Raji (cell line): Measurements from ENCODE around the gene CPNE4.

Experiments used
- POLR2A ChIP-seq: IDR thresholded peaks from 2 replicates; pipeline ENCODE4 v1.6.1; 2011; ENCODE audit warnings: low read depth, low read length, control low read depth; ENCODE audit not compliant: insufficient read depth

The CPNE4 gene

DNA sequence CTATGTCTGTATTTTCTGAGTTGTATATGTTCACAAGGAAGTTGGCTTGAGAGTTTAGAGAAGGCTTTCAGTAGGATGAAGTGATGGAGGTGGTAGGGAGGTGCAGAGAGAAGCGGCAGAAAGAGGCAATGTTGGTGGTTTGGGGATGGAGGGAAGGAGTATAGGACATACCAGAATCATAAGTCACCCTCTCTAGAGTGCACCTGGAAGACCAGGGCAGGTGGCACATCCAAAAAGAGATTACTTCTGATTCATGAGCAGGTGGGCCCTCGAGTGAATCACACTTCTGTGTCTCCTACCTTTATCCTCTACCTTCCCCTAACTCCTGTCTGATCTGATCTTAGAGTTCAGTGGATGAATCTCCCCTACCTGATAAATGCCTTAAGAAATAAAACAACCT, 490.3 kb downstream of the CPNE4 start:
- TF ChIP-seq POLR2A: no peak

DNA sequence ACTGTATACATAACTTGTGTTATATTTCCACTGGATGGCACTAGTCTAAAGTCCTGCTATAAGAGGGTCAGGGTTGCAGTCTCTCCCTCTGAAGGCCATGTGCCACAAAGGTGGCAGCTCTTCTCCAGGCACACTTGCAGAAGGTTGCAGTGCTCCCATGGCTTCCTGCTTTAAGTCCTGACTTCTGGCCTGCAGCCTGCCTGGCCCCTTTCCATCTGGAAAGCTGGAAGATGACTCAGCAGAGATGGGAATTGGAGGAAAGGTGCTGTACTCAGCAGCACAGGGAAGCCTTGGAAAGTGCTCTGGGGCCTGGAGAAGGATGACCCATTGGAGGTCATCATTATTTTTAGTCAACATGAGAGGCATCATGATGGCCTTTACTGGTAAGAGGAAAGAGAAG, 491.1 kb downstream of the CPNE4 start:
- TF ChIP-seq POLR2A: no peak

DNA sequence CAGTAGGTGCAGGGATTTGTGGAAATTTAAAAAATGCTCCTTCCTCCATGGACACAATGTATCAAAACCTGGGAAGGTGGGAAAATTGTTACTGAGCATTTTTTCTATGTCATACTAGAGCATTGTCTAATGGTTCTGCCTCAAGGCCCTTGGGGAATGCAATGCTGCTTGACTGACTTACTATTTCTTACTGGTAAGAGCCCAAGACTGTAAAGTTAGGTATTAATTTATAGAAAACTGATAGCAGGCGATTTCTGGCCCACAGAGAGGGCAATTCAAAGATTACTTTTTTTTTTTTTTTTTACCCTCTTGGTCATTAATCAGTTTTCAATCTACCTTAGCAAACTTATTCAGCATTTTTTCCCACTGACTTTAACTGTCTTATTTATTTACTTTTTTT, 493.5 kb downstream of the CPNE4 start:
- no peak for TF ChIP-seq POLR2A

DNA sequence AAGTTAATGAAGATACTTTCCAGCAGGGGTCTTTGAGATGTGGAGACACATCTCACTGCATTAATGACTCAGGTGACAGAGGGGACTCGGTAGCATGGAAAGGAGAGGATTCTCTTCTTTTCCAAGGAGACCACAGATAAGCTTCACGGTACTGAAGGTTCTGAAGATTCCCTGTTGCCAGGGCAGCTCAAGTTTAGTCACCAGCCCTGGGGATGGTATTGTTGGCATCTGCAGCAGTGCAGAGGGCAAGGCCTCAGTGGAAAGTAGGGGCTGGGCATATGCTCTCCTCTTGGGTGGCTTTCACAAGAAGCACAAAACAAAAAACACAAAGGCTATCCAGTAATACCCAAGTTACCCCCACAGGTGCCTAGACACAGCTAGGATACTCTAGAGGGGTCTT, 494.0 kb downstream of the CPNE4 start:
- no peak for TF ChIP-seq POLR2A

DNA sequence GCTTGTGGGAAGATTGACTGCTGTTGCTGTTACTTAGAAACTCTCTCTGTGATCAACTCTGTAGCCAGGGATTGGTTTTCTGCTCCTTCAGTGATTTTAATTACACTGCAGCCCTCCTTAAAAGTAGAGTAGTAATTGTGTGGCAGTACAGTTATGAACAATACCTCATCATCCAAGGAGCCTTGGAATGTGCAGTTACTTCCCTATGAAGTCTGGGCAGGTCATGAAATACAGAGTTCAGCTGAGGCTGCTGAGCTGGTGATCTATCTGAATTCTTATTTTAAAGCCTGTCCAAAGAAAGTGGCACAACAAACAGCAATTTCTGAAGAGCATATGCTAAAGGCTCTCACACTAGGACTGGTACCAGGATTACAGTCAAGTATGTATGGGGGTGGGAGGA, 494.7 kb downstream of the CPNE4 start:
- TF ChIP-seq POLR2A: no peak

DNA sequence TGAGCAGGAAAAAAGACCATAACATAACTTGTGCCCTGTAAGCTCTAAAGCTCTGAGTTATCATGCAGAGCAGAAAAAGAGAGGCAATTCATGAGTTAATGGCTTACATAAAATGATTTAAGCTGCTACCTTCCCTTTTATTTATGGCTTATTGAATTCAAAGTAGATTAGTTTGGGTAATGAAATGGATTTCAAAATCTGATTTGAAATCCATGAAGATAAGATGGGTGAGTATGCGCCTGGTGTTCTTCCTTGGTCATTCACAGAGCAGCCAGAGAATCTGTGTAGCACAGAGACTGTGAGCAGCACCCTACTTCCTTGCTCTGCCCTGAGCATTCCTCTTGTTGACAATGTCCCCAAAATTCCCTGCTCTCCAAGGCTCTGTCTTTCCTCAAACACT, 495.8 kb downstream of the CPNE4 start:
- no peak for TF ChIP-seq POLR2A

DNA sequence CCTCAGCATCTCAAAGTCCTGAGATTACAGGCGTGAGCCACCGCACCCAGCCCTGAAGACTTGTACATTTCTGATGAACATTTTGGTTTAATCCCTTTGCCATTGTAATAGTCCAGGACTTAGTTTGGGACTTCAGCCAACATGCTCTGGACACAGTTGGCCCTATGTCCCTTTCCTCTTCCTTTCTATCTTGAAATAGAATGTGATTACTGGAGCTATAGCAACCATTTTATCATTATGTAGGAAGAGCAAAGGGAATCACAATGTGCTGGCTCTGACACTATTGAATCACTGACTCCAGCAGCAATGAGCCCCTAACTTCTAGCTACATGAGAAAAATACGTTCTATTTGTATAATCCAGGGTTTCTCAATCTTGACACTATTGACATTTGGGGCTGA, 497.3 kb downstream of the CPNE4 start:
- no peak for TF ChIP-seq POLR2A

DNA sequence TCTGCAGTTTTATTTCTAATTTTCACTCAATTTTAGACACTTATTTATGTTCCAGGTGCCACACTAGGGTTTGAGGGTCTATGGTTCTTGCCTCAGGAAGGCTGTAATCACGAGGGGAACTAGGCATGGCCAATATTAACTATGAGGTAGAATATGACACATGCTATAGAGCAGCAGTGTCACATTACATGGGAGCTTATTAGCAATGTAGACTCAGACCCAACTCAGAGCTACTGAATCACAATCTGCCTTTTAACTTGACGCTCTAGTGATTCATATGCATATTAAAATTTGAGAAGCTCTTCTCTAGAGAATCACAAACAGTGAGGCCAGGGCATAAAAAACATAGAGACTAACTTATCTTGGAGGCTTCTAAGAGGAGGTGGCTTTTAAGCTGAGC, 499.2 kb downstream of the CPNE4 start:
- TF ChIP-seq POLR2A: no peak

DNA sequence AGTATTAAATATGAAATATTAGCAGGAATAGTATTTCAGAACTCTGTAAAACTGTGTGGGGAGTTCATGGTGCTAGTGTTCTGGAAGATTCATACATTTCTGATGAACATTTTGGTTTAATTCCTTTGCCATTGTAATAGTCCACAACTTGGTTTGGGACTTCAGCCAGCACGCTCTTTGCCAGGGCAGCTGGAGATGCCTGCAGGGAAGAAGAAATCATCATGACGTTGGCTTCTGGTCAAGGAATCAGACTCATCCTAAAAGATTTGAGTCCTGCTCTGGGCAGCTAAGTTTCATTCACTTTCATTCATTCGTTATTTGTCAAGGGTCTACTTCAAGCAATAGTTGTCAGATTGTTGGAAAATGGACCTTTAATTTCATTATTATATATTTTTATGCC, 499.7 kb downstream of the CPNE4 start:
- TF ChIP-seq POLR2A: no peak

DNA sequence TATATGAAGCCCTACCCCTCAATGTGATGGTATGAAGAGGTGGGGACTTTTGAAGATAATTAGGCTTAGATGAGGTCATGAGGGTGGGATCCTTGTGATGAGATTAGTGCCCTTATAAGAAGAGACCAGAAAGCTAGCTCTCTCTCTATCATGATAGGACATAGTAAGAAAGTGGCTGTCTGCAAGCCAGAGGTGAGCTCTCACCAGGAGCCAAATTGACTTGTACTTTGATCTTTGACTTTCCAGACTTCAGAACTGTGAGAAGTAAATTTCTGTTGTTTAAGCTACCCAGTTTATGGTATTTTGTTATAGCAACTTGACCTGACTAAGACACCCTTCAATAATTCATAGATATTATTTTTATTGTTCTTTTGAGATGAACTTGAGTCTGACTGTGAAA, 502.2 kb downstream of the CPNE4 start:
- no peak for TF ChIP-seq POLR2A

DNA sequence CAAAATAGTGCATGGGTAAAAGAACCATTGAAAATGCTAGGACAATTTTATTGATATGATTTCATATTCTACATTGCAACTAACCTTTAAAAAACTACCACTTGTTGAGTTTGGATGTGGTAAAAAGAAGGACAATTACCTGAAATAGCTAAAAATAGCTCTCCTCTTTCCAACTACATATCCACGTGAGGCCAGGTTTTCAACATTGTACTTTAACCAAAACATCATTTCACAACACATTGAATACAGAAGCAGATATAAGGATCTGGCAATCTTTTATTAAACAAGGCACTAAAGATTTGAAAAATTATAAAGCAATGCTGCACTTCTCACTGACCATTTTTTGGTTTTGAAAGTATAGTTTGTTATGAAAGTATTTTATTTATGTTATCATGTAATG, 504.0 kb downstream of the CPNE4 start:
- no peak for TF ChIP-seq POLR2A

DNA sequence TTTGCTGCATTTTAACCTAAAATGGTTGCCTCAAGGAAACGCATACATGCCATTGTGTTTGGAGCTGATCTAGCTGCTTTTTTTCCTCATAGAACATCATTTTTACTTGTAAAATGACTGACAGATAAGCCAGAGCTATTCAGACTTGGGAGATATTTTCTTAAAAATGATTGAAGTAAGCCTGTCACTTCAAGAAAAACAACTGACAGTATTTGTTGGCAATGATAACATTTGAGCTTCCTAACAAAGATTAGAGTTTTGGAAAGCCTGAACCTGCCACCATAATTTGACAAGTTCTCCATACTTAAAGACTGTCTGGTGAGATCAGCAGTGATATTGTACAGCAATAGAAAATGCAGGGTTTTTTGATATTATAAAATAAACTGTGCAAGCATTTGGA, 504.4 kb downstream of the CPNE4 start:
- no peak for TF ChIP-seq POLR2A

DNA sequence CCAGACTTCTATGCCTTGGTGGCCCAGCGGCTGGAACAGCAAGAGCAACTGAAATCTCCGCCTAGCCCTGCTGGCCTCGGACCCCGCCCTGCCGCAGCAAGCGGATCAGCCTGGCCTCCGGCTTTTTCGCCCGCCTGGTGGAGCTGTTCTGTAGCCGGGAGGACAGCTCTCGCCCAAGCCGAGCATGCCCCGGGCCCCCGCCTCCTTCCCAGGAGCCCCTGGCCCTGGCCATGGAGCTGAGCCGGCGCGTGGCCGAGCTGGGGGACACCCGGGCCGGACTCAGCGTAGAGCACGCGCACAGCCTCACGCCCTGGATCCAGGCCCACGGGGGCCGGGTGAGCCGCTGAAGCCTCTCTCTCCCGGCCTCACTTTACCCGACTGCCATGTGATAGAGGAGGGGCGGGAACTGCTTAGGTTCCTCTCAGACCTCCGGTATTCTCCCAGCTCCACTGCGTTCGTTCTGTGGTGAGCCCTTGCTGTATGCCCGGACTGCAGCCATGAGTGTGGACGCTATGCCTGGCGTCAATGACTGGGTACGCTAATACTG, 507.9 kb downstream of the CPNE4 start:
- no peak for TF ChIP-seq POLR2A

DNA sequence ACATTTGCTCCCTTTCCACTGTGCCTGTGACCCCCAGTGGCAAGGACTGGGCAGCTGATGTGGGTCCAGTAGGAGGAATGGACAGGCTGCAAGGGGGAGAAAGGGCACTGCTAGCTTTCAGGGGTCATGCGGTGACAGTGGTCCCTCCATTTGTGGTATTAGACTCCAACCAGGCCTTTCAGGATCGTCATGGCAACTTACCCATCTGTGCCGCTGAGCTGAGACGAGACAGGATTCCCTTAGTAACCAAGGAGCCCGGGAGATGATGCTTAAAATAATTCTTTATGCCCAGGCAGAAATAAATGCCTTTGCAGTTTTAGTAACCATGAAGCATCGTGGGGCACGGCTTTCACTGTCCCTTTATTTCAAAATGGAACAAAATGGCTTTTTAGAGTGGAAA, 516.1 kb downstream of the CPNE4 start:
- TF ChIP-seq POLR2A: no peak

DNA sequence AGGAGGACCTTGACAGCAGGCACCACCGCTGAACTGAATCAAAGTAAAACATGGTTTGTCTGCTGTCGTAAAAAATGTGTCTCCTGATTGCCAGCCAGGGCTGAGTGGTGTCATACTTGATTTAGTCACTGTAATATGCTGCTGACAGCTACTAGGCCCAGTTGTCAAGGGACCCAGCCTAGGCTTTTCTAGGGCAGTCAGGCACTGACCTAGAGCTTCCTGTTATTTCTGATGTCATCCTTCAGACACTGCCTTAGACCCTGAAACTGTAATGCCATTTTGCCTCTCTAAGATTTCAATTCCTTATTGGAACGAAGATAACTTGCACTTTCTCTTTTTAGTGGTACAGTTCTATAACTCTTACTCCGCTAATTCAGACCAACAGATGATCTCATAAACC, 529.4 kb downstream of the CPNE4 start:
- TF ChIP-seq POLR2A: no peak

DNA sequence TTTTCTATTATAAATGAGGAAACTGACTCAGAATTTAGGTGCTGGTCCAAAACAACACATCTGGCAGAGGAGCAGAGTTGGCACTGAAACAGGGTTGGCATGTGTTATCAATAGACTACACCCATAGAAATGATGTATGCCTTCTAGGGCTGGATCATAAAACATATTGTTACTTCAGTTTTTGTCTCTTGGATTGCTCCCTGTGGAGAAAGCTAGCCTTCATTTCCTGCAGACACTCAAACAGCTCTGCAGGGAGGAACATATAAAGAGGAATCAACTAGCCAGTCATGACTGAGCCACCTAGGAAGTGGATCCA, 531.5 kb downstream of the CPNE4 start:
- no peak for TF ChIP-seq POLR2A

DNA sequence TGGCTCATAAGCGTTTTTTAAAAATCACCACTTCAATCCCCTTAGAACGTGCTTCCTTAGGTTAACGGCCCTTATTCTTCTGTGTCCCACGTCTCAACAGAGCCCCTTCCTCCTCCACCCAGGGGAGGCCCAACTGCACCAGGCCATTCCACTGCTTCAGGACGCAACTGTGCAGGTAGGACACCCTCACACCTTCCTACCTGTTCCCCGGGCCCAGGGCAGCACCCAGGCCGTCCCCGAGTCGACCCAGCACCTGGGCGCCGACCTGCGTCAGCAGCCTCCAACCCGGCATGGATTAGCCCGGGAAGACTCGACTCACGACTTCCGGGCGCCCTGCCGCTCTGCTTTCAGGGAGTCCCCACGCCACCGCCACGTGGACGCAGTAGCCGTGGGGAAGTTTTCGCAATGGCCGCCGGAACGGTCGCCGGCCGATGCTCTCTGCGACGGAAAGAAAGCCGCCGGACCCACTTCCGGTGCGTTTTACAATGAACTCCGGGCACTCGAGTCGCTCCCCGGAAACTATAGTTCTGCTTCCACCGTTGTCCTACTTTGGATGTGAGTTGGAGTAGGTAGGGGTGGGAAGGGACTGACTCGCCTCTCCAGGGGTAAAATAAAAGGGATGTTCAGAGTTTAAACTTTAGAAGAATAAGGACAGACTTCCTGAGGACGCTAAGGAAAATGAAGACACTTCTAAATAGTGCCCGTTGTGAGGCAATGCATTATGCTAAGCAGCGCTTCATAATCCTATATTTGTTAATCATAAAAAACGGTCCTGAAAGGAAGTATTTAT, 532.1 kb downstream of the CPNE4 start, which contains the start of gene MRPL3:
TSS of gene MRPL3 (minus strand) at position 442 of the 790 bp plus-strand sequence. CDS start at position 292, 150 bp downstream.
- TF ChIP-seq POLR2A: peak; percentile 79
